ENCODE data around the gene ZDHHC15.
"Not testable (repeated sequence)": the region's sequence is repeated elsewhere in the genome, so short reads cannot be mapped to it uniquely, and the experiment has no call there.

- TF ChIP-seq, protein P1, sequence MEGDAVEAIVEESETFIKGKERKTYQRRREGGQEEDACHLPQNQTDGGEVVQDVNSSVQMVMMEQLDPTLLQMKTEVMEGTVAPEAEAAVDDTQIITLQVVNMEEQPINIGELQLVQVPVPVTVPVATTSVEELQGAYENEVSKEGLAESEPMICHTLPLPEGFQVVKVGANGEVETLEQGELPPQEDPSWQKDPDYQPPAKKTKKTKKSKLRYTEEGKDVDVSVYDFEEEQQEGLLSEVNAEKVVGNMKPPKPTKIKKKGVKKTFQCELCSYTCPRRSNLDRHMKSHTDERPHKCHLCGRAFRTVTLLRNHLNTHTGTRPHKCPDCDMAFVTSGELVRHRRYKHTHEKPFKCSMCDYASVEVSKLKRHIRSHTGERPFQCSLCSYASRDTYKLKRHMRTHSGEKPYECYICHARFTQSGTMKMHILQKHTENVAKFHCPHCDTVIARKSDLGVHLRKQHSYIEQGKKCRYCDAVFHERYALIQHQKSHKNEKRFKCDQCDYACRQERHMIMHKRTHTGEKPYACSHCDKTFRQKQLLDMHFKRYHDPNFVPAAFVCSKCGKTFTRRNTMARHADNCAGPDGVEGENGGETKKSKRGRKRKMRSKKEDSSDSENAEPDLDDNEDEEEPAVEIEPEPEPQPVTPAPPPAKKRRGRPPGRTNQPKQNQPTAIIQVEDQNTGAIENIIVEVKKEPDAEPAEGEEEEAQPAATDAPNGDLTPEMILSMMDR (conservative IDR thresholded peaks at IDR 0.05), result not testable (repeated sequence)
- not testable (repeated sequence) for TF ChIP-seq ZFX (IDR thresholded peaks at IDR 0.05)
Observed at GRCh38 chrX:75407153-75407552, 115.7 kb downstream of the ZDHHC15 start.

All from C4-2B (cell line).